ENCODE results near the gene RELB. TPM values are rescaled to one million over a fixed set of nuclear protein-coding genes. Genes with fewer than 3 reads are reported as not detected.

RELB gene, protein sequence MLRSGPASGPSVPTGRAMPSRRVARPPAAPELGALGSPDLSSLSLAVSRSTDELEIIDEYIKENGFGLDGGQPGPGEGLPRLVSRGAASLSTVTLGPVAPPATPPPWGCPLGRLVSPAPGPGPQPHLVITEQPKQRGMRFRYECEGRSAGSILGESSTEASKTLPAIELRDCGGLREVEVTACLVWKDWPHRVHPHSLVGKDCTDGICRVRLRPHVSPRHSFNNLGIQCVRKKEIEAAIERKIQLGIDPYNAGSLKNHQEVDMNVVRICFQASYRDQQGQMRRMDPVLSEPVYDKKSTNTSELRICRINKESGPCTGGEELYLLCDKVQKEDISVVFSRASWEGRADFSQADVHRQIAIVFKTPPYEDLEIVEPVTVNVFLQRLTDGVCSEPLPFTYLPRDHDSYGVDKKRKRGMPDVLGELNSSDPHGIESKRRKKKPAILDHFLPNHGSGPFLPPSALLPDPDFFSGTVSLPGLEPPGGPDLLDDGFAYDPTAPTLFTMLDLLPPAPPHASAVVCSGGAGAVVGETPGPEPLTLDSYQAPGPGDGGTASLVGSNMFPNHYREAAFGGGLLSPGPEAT
- total RNA-seq (1 to 10 TPM; 9.1 to 9.7 TPM), polyA plus RNA-seq (ENCODE audit: insufficient read depth, low read depth, low replicate concordance) (10.1 TPM)
- long read RNA-seq, donor 1, result 0 reads
- long read RNA-seq, donor 2, result 0 reads

DNA sequence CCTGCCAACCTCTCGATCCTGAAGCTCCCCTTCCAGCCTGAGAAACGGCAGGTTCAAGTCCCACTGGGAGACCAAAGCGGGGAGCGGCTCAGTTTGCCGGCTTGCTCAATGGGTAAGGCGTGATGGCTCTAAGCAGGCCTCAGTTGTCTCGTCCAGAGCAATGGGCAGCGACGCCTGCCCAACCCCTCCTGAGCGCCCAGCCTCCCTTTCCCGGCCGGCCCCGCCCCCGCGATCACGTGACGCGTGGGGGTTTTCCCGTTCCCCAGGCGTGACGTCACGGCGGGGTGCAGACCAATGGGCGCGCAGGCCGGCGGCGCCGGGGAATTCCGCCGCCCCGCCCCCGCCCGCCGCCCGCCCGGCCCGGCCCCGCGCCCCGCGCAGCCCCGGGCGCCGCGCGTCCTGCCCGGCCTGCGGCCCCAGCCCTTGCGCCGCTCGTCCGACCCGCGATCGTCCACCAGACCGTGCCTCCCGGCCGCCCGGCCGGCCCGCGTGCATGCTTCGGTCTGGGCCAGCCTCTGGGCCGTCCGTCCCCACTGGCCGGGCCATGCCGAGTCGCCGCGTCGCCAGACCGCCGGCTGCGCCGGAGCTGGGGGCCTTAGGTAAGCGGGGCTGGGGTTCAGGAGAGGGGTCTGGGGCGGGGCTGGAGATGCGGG, at the start of gene RELB:
RELB (plus strand) TSS at position 378 of the 653 bp plus-strand sequence; CDS start at position 494, 116 bp downstream.
- DNase-seq, result peak; percentile 94
- Histone ChIP-seq H3K9me3 (no peaks in the 10 kb centered on the region), H3K4me1 (peaks cover 4% of the 10 kb centered on the region), H3K27me3 (no peaks in the 10 kb centered on the region), H3K36me3 (ENCODE audit: low read depth, missing control alignments) (no peaks in the 10 kb centered on the region), H3K27ac (peak within 1 kb of the TSS; percentile 96 to 98), H3K4me3 (peak within 1 kb of the TSS; percentile 78 to 82)
- 0% methylated on average over 7 to 32 of the region's 79 CpGs for WGBS, 2 donors
- intact Hi-C loops (cut with DNase I; ENCODE audit: low total_unique reads), result no loop called here
- TF ChIP-seq POLR2A (IDR thresholded peaks at IDR 0.05), result no peak
- TF ChIP-seq, protein P1, sequence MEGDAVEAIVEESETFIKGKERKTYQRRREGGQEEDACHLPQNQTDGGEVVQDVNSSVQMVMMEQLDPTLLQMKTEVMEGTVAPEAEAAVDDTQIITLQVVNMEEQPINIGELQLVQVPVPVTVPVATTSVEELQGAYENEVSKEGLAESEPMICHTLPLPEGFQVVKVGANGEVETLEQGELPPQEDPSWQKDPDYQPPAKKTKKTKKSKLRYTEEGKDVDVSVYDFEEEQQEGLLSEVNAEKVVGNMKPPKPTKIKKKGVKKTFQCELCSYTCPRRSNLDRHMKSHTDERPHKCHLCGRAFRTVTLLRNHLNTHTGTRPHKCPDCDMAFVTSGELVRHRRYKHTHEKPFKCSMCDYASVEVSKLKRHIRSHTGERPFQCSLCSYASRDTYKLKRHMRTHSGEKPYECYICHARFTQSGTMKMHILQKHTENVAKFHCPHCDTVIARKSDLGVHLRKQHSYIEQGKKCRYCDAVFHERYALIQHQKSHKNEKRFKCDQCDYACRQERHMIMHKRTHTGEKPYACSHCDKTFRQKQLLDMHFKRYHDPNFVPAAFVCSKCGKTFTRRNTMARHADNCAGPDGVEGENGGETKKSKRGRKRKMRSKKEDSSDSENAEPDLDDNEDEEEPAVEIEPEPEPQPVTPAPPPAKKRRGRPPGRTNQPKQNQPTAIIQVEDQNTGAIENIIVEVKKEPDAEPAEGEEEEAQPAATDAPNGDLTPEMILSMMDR (IDR thresholded peaks at IDR 0.05), result no peak

DNA sequence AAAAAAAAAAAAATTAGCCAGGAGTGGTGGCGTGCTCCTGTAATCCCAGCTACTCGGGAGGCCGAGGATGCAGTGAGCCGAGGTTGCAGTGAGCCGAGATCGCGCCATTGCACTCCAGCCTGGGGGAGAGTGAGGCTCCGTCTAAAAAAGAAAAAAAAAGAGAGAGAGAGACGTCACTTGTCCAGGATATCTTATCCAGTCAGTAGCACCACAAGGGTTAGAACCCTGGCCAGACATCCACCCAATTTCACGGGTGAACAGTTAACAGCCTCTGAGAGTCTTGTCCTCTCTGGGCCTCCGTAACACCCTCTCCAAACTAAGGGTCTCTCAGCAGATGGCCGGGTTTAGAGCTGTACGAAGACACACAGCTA, 47.0 kb upstream of the RELB start:
- no peaks in the 10 kb centered on the region for H3K9me3 ChIP-seq
- intact Hi-C loops (cut with DNase I; ENCODE audit: low total_unique reads), result loop anchor here (5.0 kb wide), 1 partner anchor 52 kb away; no protein-coding TSS in a partner anchor
- peaks cover 47% of the 10 kb centered on the region for H3K4me1 ChIP-seq
- H3K36me3 ChIP-seq (ENCODE audit: low read depth, missing control alignments), result no peaks in the 10 kb centered on the region
- H3K27ac ChIP-seq, result peak overlapping the region; percentile 93 to 96
- 19 to 21% methylated on average over 13 of the region's 13 CpGs for WGBS, 2 donors
- no peaks in the 10 kb centered on the region for H3K27me3 ChIP-seq
- DNase-seq, result no peak
- no peak for TF ChIP-seq POLR2A (IDR thresholded peaks at IDR 0.05)
- H3K4me3 ChIP-seq, result peak overlapping the region; percentile 99 to 100

DNA sequence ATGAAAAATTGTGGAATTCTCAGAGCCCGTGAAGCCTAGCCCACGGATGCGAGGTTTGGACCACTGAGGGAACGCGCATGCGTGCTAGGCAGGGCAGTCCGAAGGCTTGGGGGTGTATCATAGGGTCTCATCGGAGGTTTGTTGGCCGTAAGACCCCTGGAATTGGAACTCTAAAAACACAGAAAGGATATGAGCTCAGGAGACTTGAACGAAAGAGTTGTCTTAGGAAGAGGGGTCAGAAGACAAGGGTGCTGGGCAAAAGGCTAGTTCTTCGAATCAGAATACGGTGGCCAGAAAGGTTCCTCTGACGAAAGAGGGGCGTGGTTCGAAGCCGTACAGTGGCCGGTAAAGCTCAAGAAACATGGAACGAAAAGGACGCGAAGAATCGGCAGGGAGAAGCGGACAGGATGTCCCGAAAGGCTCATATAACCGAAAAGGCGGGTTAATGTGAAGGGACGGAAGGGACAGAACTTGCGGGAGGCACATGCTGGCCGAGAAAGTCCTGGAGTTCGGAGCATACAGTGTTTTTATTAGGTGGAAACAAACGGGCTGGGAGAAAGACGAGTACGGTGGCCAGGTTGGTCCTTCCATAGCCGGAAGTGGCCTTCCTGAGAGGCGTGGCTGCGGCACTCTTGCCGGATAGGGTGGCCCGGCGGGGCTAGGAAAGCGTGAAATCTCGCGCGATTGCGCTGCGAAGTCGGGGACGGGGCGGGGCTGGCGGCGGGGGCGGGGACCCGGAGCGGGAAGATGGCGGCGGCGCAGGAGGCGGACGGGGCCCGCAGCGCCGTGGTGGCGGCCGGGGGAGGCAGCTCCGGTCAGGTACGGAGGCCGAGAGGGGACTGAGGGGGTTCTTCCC, 46.4 kb upstream of the RELB start, which contains the start of gene CLPTM1:
CLPTM1 (plus strand) TSS at position 732 of the 856 bp plus-strand sequence; CDS start at position 748, 16 bp downstream.
- intact Hi-C loops (cut with DNase I; ENCODE audit: low total_unique reads), result loop anchor here (5.0 kb wide), 1 partner anchor 53 kb away; no protein-coding TSS in a partner anchor
- H3K4me1 ChIP-seq, result peaks cover 45% of the 10 kb centered on the region
- no peaks in the 10 kb centered on the region for H3K9me3 ChIP-seq
- H3K27me3 ChIP-seq, result no peaks in the 10 kb centered on the region
- no peaks in the 10 kb centered on the region for H3K36me3 ChIP-seq (ENCODE audit: low read depth, missing control alignments)
- no peak for TF ChIP-seq POLR2A (IDR thresholded peaks at IDR 0.05)
- TF ChIP-seq, protein P1 (IDR thresholded peaks at IDR 0.05), result peak in 2 of 3 experiments; percentile 50 to 62
- peak within 1 kb of the TSS; percentile 99 to 100 for H3K4me3 ChIP-seq
- peak within 1 kb of the TSS; percentile 93 to 96 for H3K27ac ChIP-seq
- peak; percentile 98 for DNase-seq
- 0 to 1% methylated on average over 38 to 65 of the region's 65 CpGs for WGBS, 2 donors

DNA sequence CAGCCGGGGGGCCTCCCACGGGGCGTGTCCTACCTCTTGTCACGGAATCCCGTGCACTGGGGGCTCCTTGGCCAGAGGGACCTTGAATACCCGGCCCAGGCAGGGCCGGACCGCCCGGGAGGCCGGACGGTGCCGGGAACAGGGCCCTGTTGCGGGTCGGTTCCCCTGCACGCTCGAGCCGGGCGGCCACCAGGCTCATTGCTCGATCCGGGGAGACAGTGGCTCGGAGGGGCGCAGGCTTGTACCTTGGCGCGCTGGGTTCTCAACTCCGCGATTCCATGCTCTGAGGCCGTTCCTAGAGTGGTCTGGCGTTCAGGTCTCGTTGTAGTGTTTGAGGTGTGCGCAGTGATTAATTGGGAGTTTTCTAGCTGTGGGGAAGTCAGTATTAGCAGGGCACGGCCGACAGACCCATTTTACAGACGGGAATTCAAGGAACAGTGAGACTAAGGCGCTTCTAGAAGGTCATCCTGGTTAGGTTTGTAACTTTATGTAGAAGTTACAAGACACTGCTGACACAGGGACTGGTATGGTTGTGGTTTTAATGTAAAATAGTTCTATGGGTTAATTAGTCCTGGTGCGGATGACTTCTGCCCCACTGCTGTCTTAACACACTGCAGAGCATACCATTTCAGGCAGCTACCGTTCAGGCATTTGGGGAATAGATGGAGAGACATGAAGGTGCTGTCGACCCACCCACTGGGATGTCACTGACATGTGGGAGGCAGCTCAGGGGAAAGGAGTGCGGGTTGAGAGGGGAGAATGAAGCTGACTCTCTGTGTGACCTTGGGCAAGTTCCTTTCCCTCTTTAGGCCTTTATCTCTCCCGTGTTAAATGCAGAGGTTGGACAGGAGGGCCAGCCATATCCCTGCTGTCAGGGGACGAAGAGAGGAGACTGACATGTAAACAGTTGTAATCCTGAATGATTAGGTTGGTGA, 45.5 kb upstream of the RELB start:
- H3K27ac ChIP-seq, result peak overlapping the region; percentile 93 to 96
- TF ChIP-seq POLR2A (IDR thresholded peaks at IDR 0.05), result no peak
- TF ChIP-seq, protein P1 (IDR thresholded peaks at IDR 0.05), result no peak
- no peaks in the 10 kb centered on the region for H3K27me3 ChIP-seq
- WGBS, 2 donors, result 1 to 6% methylated on average over 10 to 40 of the region's 40 CpGs
- H3K4me1 ChIP-seq, result peaks cover 38% of the 10 kb centered on the region
- H3K36me3 ChIP-seq (ENCODE audit: low read depth, missing control alignments), result no peaks in the 10 kb centered on the region
- H3K4me3 ChIP-seq, result peak overlapping the region; percentile 99 to 100
- DNase-seq, result peak; percentile 30
- intact Hi-C loops (cut with DNase I; ENCODE audit: low total_unique reads), result no loop called here
- no peaks in the 10 kb centered on the region for H3K9me3 ChIP-seq
